H9 (cell line): ENCODE measurements around the gene ACTBL2. TPM values are rescaled to one million over a fixed set of nuclear protein-coding genes. Genes with fewer than 3 reads are reported as not detected.

Source experiments
- DNase-seq: peaks from one replicate; pipeline ENCODE4 v3.0.0-alpha.2; 2017
- H2AFZ ChIP-seq: one replicate; pipeline ENCODE4 v1.6.1; 2013; ENCODE audit warnings: mild to moderate bottlenecking, low read length, control low read depth, moderate library complexity
- H2AK5ac ChIP-seq: 2 replicates; pipeline ENCODE4 v1.6.1; 2013; ENCODE audit warnings: low read length, control low read depth, mixed read lengths; ENCODE audit not compliant: insufficient read length
- H2BK120ac ChIP-seq: one replicate; pipeline ENCODE4 v1.6.1; 2013; ENCODE audit warnings: low read depth, mild to moderate bottlenecking, low read length, control low read depth, inconsistent platforms; ENCODE audit not compliant: poor library complexity, severe bottlenecking
- H2BK12ac ChIP-seq: 2 replicates; pipeline ENCODE4 v1.6.1; 2013; ENCODE audit warnings: low read length, control low read depth, mixed read lengths, low read depth; ENCODE audit not compliant: insufficient read length
- H2BK15ac ChIP-seq: 2 replicates; pipeline ENCODE4 v1.6.1; 2013; ENCODE audit warnings: low read depth, low read length, control low read depth
- H2BK20ac ChIP-seq: one replicate; pipeline ENCODE4 v1.6.1; 2013; ENCODE audit warnings: low read depth, mild to moderate bottlenecking, low read length, control low read depth, inconsistent platforms; ENCODE audit not compliant: poor library complexity, severe bottlenecking
- H2BK5ac ChIP-seq: 2 replicates; pipeline ENCODE4 v1.6.1; 2013; ENCODE audit warnings: low read length, control low read depth, mixed read lengths; ENCODE audit not compliant: insufficient read length
- H3K14ac ChIP-seq: 2 replicates; pipeline ENCODE4 v1.6.1; 2013; ENCODE audit warnings: low read length, control low read depth; ENCODE audit not compliant: insufficient read depth
- H3K18ac ChIP-seq: 2 replicates; pipeline ENCODE4 v1.6.1; 2013; ENCODE audit warnings: low read depth, mild to moderate bottlenecking, mixed read lengths, low read length, control low read depth; ENCODE audit not compliant: insufficient read length
- H3K23ac ChIP-seq: 2 replicates; pipeline ENCODE4 v1.6.1; 2013; ENCODE audit warnings: low read length, control low read depth, mixed read lengths, low read depth; ENCODE audit not compliant: insufficient read length
- H3K23me2 ChIP-seq: 2 replicates; pipeline ENCODE4 v1.6.1; 2013; ENCODE audit warnings: low read depth, mild to moderate bottlenecking, mixed read lengths, low read length, control low read depth; ENCODE audit not compliant: insufficient read length, poor library complexity, severe bottlenecking
- H3K27ac ChIP-seq: 2 replicates; pipeline ENCODE4 v1.5.1; 2013; ENCODE audit warnings: low read length, control low read depth, mixed read lengths, low read depth; ENCODE audit not compliant: insufficient read length
- H3K27me3 ChIP-seq: 2 replicates; pipeline ENCODE4 v1.6.1; 2013; ENCODE audit warnings: low read length, control low read depth, inconsistent platforms; ENCODE audit not compliant: insufficient read depth
- H3K4ac ChIP-seq: 2 replicates; pipeline ENCODE4 v1.6.1; 2013; ENCODE audit warnings: low read depth, mild to moderate bottlenecking, control low read depth, inconsistent platforms, low read length, moderate library complexity
- H3K4me1 ChIP-seq: 2 replicates; pipeline ENCODE4 v1.6.1; 2013; ENCODE audit warnings: low read length, control low read depth, inconsistent platforms; ENCODE audit not compliant: insufficient read depth
- H3K4me2 ChIP-seq: 2 replicates; pipeline ENCODE4 v1.6.1; 2013; ENCODE audit warnings: low read length, control low read depth, mixed read lengths; ENCODE audit not compliant: insufficient read length, insufficient read depth
- H3K56ac ChIP-seq: 2 replicates; pipeline ENCODE4 v1.6.1; 2013; ENCODE audit warnings: low read depth, mild to moderate bottlenecking, mixed read lengths, low read length, control low read depth; ENCODE audit not compliant: insufficient read length
- H3K79me1 ChIP-seq: 2 replicates; pipeline ENCODE4 v1.6.1; 2013; ENCODE audit warnings: low read depth, mild to moderate bottlenecking, moderate library complexity, low read length, control low read depth, inconsistent platforms; ENCODE audit not compliant: insufficient read depth, poor library complexity, severe bottlenecking
- H3K79me2 ChIP-seq: 2 replicates; pipeline ENCODE4 v1.6.1; 2013; ENCODE audit warnings: low read length, control low read depth, inconsistent platforms; ENCODE audit not compliant: insufficient read depth
- H3K9ac ChIP-seq: 2 replicates; pipeline ENCODE4 v1.6.1; 2013; ENCODE audit warnings: low read length, control low read depth, mixed read lengths; ENCODE audit not compliant: insufficient read length; ENCODE audit errors: extremely low read depth
- H3K9me3 ChIP-seq: one replicate; pipeline ENCODE4 v1.6.1; 2013; ENCODE audit warnings: low read depth, low read length, inconsistent platforms; ENCODE audit not compliant: control insufficient read depth
- H3T11ph ChIP-seq: one replicate; pipeline ENCODE4 v1.6.1; 2013; ENCODE audit warnings: mild to moderate bottlenecking, low read length, control low read depth, inconsistent platforms
- H4K20me1 ChIP-seq: one replicate; pipeline ENCODE4 v1.6.1; 2013; ENCODE audit not compliant: control insufficient read depth, insufficient read length, insufficient read depth
- H4K5ac ChIP-seq: 2 replicates; pipeline ENCODE4 v1.6.1; 2013; ENCODE audit warnings: low read depth, mild to moderate bottlenecking, mixed read lengths, low read length, control low read depth; ENCODE audit not compliant: insufficient read length
- H4K8ac ChIP-seq: replicated peaks from 2 replicates; pipeline ENCODE4 v1.6.1; 2013; ENCODE audit warnings: low read length, control low read depth, mixed read lengths, low read depth; ENCODE audit not compliant: insufficient read length
- H4K91ac ChIP-seq: 2 replicates; pipeline ENCODE4 v1.6.1; 2013; ENCODE audit warnings: low read depth, mild to moderate bottlenecking, moderate library complexity, mixed read lengths, low read length, control low read depth; ENCODE audit not compliant: insufficient read length
- H3K27ac Mint-ChIP-seq, 3 experiments: 2 replicates in 2 of 3; 3 replicates in 1 of 3; pipeline ENCODE4 v1.8.0; 2020 to 2021; ENCODE audit warnings: mixed read lengths in 3 of 3, mild to moderate bottlenecking in 1 of 3, moderate library complexity in 1 of 3
- H3K27me3 Mint-ChIP-seq: 2 replicates; pipeline ENCODE4 v1.8.0; 2021; ENCODE audit warnings: low read depth, mild to moderate bottlenecking, moderate library complexity, mixed read lengths
- H3K36me3 Mint-ChIP-seq, 3 experiments: 2 replicates in 2 of 3; 3 replicates in 1 of 3; pipeline ENCODE4 v1.8.0; 2020 to 2021; ENCODE audit warnings: low read depth in 3 of 3, mixed read lengths in 3 of 3; ENCODE audit not compliant: insufficient read depth in 1 of 3
- H3K4me1 Mint-ChIP-seq, 2 experiments: 2 replicates each; pipeline ENCODE4 v1.8.0; 2020; ENCODE audit warnings: mixed read lengths in 2 of 2
- H3K4me3 Mint-ChIP-seq, 2 experiments: 2 replicates in 1 of 2; 3 replicates in 1 of 2; pipeline ENCODE4 v1.8.0; 2020 to 2021; ENCODE audit warnings: mild to moderate bottlenecking in 2 of 2, mixed read lengths in 2 of 2, moderate library complexity in 1 of 2
- H3K9me3 Mint-ChIP-seq, 2 experiments: 2 replicates in 1 of 2; 3 replicates in 1 of 2; pipeline ENCODE4 v1.8.0; 2020; ENCODE audit warnings: mild to moderate bottlenecking in 2 of 2, mixed read lengths in 2 of 2, moderate library complexity in 1 of 2
- CTCF ChIP-seq: fragments of 200-600 bp; sonication (generic); conservative IDR thresholded peaks from 3 replicates; pipeline ENCODE4 v1.8.0; 2021; ENCODE audit warnings: antibody characterized with exemption, mild to moderate bottlenecking
- WGBS: extraction: QIAGEN DNeasy Blood & Tissue Kit; methylation state at CpG from one replicate; pipeline ENCODE4 v1.1.7; 2013; ENCODE audit warnings: missing lambda C conversion rate, low lambda C conversion rate, mixed read lengths; ENCODE audit not compliant: insufficient read length; ENCODE audit errors: extremely low coverage; 5-methylcytosine and 5-hydroxymethylcytosine counted together
- total RNA-seq: library from RNA; stranded (reverse); gene quantifications from 2 replicates; pipeline ENCODE4 v1.2.1, GENCODE V29; 2021

The ACTBL2 gene
- total RNA-seq, 1 experiment from 2014 or later = not detected

- no peaks in the 10 kb centered on the region for H4K20me1 ChIP-seq
- H3K4ac ChIP-seq = no peak overlapping the region
- no peaks in the 10 kb centered on the region; the same call in 1 of the 2 replicates for H3K27me3 ChIP-seq
- no peak overlapping the region for H3K23ac ChIP-seq
- Mint-ChIP-seq H3K27ac (no peak overlapping the region; a peak in 1 of 7 replicates), H3K36me3 (no peaks in the 10 kb centered on the region), H3K4me3 (no peak overlapping the region), H3K27me3 (peaks cover 5% of the 10 kb centered on the region; the same call in 1 of the 2 replicates), H3K9me3 (no peaks in the 10 kb centered on the region), H3K4me1 (peaks cover 3 to 6% of the 10 kb centered on the region in 2 experiments; a peak in 2 of 4 replicates)
- H4K5ac ChIP-seq = no peak overlapping the region
- no peak overlapping the region for H2AK5ac ChIP-seq
- H3K56ac ChIP-seq = no peak overlapping the region
- TF ChIP-seq CTCF = no peak
- DNase-seq = no peak
- no peaks in the 10 kb centered on the region for H3K23me2 ChIP-seq
- H3T11ph ChIP-seq = no peak overlapping the region
- no peak overlapping the region for H2BK12ac ChIP-seq
- H3K79me1 ChIP-seq = no peaks in the 10 kb centered on the region
- no peak overlapping the region for H3K14ac ChIP-seq
- no peak overlapping the region for H2BK15ac ChIP-seq
- H3K79me2 ChIP-seq = no peaks in the 10 kb centered on the region
- no peak overlapping the region for H3K4me2 ChIP-seq
- H4K91ac ChIP-seq = no peak overlapping the region
- no peak overlapping the region for H2AFZ ChIP-seq
- no peak overlapping the region for H4K8ac ChIP-seq
- no peak overlapping the region for H3K9ac ChIP-seq
- no peaks in the 10 kb centered on the region for H3K9me3 ChIP-seq
- no peak overlapping the region for H3K27ac ChIP-seq
- WGBS = no CpG with 5 or more reads among the region's 7 CpGs
- no peak overlapping the region for H2BK5ac ChIP-seq
- no peak overlapping the region for H3K18ac ChIP-seq
- H2BK20ac ChIP-seq = no peak overlapping the region
- H2BK120ac ChIP-seq = no peak overlapping the region
- H3K4me1 ChIP-seq = no peaks in the 10 kb centered on the region
Measured at GRCh38 chr5:57501414-57502201, 19.0 kb upstream of the ACTBL2 start.
